Measurements from ENCODE around the gene P2RY8.
"Not testable (repeated sequence)": the region's sequence is repeated elsewhere in the genome, so short reads cannot be mapped to it uniquely, and the experiment has no call there.

Gene P2RY8, protein sequence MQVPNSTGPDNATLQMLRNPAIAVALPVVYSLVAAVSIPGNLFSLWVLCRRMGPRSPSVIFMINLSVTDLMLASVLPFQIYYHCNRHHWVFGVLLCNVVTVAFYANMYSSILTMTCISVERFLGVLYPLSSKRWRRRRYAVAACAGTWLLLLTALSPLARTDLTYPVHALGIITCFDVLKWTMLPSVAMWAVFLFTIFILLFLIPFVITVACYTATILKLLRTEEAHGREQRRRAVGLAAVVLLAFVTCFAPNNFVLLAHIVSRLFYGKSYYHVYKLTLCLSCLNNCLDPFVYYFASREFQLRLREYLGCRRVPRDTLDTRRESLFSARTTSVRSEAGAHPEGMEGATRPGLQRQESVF

DNA sequence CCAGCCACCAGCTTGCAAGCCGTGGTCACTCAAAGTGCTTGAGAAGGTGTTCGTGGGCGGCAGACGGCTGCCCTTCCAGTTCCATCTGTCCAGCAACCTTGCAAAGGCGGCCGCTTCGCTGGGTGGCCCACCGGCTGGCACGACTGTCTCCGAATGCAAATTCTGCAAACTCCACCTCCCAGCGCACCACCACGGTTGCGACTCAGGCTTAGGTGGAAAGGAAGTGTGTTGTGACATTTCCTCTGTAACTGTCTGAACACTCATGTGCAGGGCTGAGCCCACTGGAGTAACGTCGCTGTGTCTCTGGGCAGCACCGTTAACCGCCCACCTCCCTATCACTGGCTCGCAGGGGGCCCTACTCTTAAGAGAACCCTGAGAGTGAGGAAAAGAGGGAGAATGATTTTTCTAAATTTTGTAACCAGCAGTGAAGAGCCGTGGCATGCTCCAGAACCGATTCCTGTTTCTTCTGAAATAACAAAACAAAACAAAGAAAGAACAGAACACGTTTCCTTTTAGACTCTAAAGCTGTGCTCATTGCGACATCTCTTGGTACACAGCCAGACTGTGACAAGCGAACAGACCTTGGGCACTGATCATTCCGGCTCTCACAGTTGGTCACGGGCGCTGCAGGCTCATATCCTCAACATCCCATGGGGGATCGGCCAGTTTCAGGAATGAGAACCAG lies at the start of gene P2RY8:
Gene P2RY8 (minus strand): TSS at position 155 of the 685 bp plus-strand sequence. CDS start 70,627 bp downstream, outside the sequence.
- DNase-seq (ENCODE audit: low read depth), result peak; percentile 38

DNA sequence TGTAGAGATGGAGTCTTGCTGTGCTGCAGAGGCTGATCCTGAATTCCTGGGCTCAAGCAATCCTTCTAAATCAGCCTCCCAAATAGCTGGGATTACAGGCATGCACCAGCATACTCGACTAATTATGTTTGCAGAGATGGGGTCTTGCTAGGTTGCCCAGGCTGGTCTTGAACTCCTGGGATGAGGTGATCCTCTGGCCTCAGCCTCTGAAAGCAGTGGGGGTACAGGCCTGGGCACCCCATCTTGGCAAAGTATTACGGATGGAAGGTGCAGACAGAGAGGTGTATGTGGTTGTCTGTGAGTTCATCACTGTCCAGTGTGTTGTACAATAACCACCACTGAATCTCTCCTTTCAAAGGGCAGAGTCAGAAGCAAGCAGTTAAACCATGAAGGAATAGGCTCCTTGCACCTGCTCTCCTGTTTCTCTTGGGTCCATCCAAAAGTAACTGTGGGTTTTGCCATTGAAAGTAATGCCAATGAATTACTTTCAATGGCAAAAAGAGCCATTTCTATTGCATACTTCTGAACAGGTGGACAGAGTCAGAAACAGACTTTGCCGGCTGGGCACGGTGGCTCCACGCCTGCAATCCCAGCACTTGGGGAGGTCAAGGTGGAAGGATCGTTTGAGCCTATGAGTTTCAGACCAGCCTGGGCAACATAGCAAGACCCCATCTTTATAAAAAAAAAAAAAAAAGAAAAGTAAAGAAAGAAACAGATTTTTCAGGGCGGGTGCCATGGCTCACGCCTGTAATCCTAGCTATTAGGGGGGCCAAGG lies 47.4 kb upstream of the P2RY8 start:
- DNase-seq (ENCODE audit: low read depth), result no peak

DNA sequence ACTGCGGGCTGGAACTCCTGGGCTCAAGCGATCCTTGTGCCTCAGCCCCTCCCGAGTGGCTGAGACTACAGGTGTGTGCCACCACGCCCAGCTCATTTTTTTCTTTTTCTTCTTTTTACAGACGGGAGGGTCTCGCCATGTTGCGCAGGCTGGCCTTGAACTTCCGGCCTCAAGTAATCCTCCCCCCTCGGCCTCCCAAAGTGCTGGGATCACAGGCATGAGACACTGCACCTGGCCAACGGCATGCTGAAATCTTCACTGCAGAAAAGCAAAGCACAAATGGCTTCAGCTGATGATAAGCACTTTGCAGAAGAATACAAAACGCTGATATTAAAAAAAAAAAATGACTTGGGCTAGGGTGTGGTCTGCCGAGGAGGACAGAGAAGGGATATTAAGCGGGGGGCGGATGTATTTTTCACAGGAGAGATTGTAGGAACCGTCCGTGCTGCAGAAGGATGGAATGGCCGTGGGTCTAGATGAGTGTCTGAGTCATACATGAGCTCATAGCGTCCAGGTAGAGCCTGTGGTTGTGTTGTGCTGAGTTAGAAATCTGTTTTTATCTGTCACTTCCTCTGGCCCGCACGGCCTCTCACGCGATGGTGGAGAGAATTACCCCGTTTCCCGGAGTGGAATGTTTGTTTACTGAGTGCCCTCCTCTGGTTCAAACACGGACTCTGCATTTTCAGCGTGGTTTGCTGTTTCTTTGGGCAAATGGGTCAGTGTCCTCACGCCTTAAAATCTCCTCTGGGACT lies 45.9 kb upstream of the P2RY8 start:
- DNase-seq (ENCODE audit: low read depth), result no peak

DNA sequence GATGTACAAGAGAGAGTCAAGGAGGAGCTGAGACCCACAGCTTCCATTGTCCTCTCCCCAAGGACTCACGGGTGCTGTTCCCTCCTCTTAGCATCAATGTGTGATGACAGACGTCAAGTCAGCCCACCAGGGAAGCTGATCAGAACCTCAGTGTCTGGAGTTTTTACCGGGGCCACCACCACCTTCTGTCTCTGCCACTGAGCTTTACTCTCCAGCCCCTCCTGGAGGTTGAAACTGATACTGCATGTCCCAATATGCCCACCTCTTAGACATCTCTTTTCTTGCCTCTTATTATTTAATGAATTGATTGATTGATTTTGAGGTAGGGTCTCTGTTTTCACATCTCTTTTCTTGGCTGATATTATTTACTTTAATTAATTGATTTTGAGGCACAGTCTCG lies 44.1 kb upstream of the P2RY8 start:
- peak; percentile 37 for DNase-seq (ENCODE audit: low read depth)

DNA sequence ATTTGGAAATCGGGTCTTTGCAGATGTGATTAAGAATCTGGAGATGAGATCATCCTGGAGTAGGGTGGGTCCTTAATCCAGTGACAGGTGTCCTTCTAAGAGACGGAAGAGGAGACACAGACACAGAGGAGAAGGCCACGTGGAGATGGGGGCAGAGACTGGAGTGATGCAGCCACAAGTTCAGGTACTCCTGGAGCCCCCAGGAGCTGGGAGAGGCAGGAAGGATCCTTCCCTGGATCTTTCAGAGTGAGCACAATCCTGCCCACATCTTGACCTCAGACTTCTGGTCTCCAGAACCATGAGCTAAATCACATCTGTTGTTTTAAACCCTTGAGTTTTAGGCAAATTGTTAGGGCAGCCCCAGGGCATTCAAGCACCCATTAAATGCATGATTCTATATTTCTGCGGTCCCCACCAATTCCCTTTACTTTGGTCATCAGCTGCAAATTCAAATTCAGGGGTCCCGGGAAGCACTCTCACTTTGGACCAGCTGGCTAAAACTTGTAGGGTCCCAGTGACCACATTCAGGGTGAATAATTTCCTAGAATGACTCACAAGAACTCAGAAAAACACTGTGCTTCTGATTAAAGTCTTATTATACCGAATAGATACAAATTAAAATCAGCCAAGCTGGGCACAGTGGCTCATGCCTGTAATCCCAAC lies 41.7 kb upstream of the P2RY8 start:
- DNase-seq (ENCODE audit: low read depth), result no peak

DNA sequence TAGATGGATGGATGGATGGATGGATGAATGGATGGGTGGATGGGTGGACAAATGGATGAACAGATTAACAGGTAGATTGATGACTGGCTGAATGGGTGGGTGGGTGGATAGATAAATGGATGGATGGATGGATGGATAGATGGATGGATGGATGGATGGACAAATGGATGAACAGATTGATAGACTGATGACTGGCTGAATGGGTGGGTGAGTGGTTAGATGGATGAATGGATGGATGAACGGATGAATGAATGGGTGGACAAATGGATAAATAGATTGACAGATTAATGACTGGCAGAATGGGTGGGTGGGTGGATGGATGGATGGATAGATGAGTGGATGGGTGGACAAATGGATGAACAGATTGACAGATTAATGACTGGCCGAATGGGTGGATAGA lies 40.9 kb upstream of the P2RY8 start:
- no peak for DNase-seq (ENCODE audit: low read depth)

DNA sequence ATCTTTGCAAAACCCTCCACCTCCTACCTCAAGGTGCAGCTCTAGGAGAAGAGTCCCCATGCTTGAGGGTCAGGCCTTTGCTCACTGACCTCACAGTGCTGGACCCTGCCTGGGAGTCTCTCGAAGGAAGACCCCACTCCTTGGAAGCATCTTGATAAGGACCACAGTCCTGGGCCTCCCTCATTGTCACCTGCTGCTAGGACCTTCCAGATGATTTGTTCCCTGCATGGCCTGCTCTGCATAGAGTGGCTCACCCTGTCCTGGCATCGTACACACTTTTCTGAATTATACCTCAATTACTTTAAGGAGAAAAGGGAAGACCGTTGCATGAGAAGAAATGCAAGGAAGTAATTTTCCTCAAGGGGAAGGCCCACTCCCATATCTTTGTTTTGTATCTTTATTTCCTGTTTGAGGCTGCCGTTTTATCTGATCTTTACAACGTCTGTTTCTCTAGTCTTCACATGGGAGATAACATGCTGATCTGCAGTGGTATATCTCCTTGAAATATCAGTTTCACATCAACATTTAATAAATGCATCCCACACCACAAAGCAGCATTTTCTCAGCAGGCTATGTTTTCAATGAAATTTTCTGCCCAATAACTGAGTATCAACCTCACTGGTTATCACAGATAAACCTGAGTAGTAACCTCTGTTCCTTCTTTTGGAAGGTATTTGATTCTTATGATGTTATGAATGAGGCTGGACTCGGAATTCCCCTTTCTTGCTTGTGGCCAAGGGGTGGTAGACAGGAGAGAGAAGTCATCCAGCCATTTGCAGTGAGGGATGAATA lies 39.4 kb upstream of the P2RY8 start:
- DNase-seq (ENCODE audit: low read depth), result no peak

DNA sequence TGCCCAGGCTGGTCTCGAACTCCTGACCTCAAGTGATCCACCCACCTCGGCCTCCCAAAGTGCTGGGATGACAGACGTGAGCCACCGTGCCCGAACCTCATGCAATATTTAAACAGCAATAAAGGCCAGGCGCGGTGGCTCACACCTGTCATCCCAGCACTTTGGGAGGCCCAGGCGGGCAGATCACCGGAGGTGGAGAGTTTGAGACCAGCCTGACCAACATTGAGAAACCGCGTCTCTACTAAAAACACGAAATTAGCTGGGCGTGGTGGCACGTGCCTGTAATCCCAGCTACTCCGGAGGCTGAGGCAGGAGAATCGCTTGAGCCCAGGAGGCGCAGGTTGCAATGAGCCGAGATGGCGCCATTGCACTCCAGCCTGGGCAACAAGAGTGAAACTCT lies 37.2 kb upstream of the P2RY8 start:
- not testable (repeated sequence) for DNase-seq (ENCODE audit: low read depth)

DNA sequence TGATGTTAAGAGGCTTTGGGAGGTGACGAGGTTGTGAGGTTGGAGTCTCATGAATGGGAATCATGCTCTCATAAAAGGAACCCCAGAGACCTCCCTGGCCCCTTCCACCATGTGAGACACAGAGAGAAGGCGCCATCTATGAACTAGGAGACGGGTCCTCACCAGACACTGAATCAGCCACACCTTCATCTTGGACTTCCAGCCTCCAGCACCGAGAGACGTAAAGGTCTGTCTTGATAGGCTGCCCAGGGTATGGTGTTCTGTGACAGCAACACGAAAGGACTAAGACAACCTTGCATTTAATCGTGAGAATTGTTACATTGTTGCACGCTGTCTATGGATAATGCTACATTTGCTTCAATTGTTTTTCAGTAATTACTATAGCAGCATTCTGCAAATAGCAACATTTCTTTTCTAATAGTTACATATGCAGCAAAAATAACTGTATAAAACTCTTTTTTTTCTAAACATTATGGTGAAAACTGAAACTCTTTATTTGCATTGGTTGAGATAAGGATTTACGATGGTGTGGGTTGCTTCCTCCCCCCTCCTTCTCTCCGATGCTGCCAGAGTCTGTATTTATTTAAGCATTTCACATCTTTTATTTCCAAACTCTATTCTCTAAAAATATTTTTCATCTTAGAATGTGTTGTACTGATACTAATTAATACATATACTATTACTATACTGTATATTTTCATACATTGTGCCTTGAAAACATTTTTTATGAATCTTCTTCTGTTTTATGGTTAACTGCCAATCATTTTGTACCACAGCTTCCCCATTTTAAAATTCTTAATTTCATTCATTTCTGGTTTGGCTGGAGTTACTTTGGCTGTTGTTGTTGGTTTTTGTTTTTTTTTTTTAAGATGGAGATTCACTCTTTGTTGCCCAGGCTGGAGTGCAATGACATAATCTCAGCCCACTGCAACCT lies 28.0 kb upstream of the P2RY8 start:
- DNase-seq (ENCODE audit: low read depth), result no peak

DNA sequence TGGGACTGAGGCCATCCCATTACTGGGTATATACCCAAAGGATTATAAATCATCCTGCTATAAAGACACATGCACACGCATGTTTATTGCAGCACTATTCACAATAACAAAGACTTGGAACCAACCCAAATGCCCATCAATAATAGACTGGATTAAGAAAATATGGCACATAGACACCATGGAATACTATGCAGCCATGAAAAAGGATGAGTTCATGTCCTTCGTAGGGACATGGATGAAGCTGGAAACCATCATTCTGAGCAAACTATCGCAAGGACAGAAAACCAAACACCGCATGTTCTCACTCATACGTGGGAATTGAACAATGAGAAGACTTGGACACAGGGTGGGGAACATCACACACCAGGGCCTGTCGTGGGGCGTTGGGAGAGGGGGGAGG lies 27.1 kb upstream of the P2RY8 start:
- not testable (repeated sequence) for DNase-seq (ENCODE audit: low read depth)

DNA sequence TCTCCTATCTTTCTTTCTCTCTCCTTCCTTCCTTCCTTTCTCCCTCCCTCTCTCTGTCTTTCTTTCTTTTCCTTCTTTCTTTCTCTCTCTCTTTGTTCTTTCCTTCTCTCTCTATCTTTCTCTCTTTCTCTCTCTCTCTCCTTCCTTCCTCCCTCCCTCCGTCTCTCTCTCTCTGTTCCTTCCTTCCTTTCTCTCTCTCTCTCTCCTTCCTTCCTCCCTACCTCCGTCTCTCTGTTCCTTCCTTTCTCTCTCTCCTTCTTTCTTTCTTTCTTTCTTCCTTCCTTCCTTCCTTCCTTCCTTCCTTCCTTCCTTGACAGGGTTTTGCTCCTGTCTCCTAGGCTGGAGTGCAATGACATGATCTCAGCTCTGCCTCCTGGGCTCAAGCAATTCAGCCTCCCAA lies 24.2 kb upstream of the P2RY8 start:
- no peak for DNase-seq (ENCODE audit: low read depth)

DNA sequence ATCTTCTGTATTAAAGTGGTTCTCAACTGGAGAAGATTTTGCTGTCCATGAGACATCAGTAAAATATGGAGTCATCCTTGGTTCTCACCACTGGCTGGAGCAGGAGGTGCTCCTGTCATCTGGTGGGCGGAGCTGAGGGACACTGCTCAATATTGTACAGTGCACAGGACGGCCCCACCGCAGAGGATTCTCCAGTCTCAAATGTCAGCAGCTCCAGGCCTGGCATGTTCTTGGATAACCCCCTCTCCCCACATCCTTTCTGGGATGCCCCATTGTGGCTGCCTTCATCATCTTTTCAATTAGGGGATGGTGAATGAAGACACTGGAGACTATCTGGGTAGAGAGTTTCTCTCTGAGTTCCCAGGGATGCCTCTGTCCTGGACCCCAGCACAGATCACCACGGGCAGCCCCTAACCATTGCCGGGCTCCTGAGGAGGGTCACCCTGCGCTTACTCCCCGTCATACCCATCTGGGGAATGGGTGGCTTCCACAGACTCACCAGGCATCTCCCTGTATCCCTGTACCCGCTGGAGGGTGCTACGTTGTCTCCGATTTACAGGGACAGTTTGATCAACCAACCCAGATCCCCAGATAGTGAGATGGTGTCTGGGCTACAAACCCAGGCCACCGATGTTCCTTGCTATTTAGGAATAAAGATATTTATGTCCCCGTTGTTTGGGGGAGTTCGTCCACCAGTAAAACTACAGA lies 21.9 kb upstream of the P2RY8 start:
- DNase-seq (ENCODE audit: low read depth), result no peak

DNA sequence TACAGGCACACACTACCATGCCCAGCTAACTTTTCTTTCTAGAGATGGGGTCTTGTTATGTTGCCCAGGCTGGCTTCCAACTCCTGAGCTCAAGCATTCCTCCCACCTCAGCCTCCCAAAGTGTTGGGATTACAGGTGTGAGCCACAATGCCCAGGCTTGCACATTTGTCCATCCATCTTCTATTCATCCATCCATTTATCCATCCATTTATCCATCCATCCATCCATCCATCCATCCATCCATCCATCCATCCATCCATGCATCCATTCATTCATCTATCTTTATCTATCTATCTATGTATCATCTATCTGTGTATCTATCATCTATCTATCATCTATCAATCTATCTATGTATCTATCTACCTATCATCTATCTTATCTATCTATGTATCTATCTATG lies 20.5 kb upstream of the P2RY8 start:
- DNase-seq (ENCODE audit: low read depth), result not testable (repeated sequence)

DNA sequence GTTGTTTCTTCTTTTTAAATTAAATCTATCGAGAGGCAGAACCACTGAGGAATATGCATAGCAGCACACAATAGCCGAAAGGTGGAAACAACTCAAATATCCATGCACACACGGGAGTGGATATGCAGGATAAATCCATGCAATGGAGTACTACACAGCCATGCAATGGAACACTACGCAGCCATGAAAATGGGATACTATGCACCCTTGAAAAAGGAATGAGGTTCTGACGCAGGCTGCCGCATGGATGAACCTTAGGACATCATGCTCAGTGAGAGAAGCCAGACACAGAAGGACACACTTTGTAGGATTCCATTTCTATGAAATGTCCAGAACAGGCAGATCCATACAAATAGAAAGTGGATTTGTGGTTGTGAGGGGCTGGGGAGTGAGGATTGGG lies 18.4 kb upstream of the P2RY8 start:
- no peak for DNase-seq (ENCODE audit: low read depth)

DNA sequence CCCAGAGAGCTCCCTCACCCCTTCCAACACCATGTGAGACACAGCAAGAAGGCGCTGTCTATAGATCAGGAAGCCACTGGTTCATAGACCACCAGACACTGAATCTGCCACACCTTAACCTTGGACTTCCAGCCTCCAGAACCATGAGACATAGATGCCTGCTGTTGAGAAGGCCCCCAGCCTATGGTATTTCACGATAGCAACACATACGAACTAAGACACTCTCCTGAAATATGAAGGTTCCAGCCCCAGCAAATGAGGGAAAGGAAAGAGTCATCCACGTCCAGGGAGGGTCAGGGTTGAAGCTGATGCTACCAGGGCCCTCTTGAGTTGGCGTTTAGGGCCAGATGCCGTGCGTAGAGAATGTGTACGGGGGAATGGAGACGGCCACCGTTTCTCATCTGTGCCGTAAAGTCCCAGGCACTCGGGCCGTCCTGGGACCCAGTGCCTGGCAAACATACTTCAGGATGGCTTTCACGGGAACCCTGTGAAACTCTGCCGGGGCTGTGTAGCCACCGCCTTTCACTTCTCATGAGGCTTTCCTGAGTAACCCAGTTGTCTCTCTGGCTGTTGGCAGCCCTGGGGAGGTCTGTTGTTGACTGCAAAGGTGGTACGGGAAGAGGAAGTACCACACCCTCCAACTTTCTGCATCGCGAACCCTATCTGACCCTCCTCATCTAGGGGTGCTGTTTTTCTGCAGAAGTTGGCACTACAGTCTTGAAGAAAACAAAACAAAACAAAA lies 17.7 kb upstream of the P2RY8 start:
- no peak for DNase-seq (ENCODE audit: low read depth)

DNA sequence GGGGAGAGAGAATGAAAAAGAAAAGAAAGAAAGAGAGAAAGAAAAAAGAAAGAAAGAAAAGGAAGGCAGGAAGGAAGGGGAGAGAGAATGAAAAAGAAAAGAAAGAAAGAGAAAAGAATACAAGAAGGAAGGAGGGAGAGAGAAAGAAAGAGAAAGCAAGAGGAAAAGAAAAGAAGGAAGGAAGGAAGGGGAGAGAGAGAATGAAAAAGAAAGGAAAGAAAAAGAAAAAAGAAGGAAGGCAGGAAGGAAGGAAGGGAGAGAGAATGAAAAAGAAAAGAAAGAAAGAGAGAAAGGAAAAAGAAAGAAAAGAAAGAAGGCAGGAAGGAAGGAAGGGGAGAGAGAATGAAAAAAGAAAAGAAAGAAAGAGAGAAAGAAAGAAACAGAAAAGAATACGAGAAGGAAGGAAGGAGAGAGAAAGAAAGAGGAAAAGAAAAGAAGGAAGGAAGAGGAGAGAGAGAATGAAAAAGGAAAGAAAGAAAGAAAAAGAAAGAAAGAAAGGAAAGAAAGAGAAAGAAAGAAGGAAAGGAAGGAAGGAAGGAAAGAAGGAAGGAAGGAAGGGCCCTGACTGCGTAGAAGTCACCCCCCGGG lies 15.1 kb upstream of the P2RY8 start:
- DNase-seq (ENCODE audit: low read depth), result no peak

DNA sequence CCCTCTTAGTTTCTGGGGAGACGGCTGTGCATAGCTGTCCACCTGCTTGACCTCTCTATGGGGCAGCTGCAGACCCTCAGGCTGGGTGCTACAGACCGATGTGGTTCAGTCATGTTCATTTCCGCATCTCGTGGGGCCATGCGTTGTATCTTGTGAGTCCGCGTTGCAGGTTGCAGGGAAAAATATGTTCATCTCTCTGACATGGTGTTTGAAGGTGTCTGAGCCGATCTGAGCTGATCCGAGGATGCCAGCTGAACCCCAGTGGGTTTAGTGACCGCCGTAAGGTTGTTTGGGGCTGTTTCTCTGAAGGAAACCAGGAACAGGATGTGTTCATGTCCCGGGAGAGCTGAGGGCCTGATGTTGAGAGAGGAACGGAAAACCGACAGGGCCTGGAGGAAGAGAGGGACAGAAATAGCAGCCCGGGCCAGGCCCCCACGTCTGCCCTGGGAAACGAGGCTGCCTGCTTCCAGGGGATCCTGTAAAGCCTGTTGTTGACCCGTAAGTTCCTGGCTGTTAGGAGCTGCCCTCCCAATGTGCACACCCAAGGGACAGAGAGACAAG lies 9.8 kb upstream of the P2RY8 start:
- DNase-seq (ENCODE audit: low read depth), result no peak
